ENCODE measurements around the gene BLM. TPM values are rescaled to one million over a fixed set of nuclear protein-coding genes. Genes with fewer than 3 reads are reported as not detected.

Gene BLM
- total RNA-seq, 1 experiment from 2014 or later = 41.3 TPM

DNA sequence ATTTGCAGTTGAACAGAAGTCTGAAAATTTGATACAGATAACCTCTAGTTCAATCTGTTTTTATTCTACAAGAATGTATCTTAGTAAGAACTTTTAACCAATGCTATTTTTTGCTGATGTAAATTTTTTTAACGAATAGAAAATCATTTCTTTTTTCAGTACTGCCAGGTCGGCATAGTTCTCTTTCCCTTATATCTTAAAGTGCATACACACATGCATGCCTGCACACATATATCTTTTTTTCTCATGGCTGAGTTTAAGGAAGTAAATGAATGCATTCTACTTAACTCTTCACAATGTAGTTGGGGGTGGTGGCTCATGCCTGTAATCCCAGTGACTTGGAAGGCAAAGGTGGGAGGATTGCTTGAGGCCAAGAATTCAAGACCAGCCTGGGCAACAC lies 48.4 kb downstream of the BLM start:
- H3K56ac ChIP-seq (ENCODE audit: insufficient read length, low read depth, low read length) = no peak overlapping the region
- H3K4me1 ChIP-seq (ENCODE audit: insufficient read depth, low read length) = no peaks in the 10 kb centered on the region
- H3K9me3 Mint-ChIP-seq = no peaks in the 10 kb centered on the region

More for the DNA sequence above, 48.4 kb downstream of the BLM start:
- Histone ChIP-seq H3K4ac (ENCODE audit: low read depth, low read length) (no peak overlapping the region), H2AFZ (ENCODE audit: low read length) (no peak overlapping the region), H3K27me3 (ENCODE audit: insufficient read depth, low read length) (no peaks in the 10 kb centered on the region), H3K27ac (ENCODE audit: insufficient read length, low read depth, low read length) (no peak overlapping the region), H2BK20ac (ENCODE audit: low read depth, low read length, poor library complexity, severe bottlenecking) (no peak overlapping the region), H2AK5ac (ENCODE audit: insufficient read length, low read length) (no peak overlapping the region), H4K5ac (ENCODE audit: insufficient read length, low read depth, low read length) (no peak overlapping the region), H3T11ph (ENCODE audit: low read length) (no peak overlapping the region), H3K79me2 (ENCODE audit: insufficient read depth, low read length) (no peaks in the 10 kb centered on the region), H4K20me1 (ENCODE audit: control insufficient read depth, insufficient read depth, insufficient read length) (no peaks in the 10 kb centered on the region), H3K23me2 (ENCODE audit: insufficient read length, low read depth, low read length, poor library complexity, severe bottlenecking) (no peaks in the 10 kb centered on the region), H4K91ac (ENCODE audit: insufficient read length, low read depth, low read length) (no peak overlapping the region), H2BK5ac (ENCODE audit: insufficient read length, low read length) (no peak overlapping the region), H3K9me3 (ENCODE audit: control insufficient read depth, low read depth, low read length) (no peaks in the 10 kb centered on the region), H2BK12ac (ENCODE audit: insufficient read length, low read depth, low read length) (no peak overlapping the region), H2BK15ac (ENCODE audit: low read depth, low read length) (no peak overlapping the region), H3K4me2 (ENCODE audit: insufficient read depth, insufficient read length, low read length) (no peak overlapping the region), H3K14ac (ENCODE audit: insufficient read depth, low read length) (no peak overlapping the region), H4K8ac (replicated peaks; ENCODE audit: insufficient read length, low read depth, low read length) (no peak overlapping the region), H3K79me1 (ENCODE audit: insufficient read depth, low read depth, low read length, poor library complexity, severe bottlenecking) (no peaks in the 10 kb centered on the region), H3K9ac (ENCODE audit: extremely low read depth, insufficient read length, low read length) (no peak overlapping the region), H3K23ac (ENCODE audit: insufficient read length, low read depth, low read length) (no peak overlapping the region), H2BK120ac (ENCODE audit: low read depth, low read length, poor library complexity, severe bottlenecking) (no peak overlapping the region), H3K18ac (ENCODE audit: insufficient read length, low read depth, low read length) (no peak overlapping the region)
- TF ChIP-seq, protein P1, sequence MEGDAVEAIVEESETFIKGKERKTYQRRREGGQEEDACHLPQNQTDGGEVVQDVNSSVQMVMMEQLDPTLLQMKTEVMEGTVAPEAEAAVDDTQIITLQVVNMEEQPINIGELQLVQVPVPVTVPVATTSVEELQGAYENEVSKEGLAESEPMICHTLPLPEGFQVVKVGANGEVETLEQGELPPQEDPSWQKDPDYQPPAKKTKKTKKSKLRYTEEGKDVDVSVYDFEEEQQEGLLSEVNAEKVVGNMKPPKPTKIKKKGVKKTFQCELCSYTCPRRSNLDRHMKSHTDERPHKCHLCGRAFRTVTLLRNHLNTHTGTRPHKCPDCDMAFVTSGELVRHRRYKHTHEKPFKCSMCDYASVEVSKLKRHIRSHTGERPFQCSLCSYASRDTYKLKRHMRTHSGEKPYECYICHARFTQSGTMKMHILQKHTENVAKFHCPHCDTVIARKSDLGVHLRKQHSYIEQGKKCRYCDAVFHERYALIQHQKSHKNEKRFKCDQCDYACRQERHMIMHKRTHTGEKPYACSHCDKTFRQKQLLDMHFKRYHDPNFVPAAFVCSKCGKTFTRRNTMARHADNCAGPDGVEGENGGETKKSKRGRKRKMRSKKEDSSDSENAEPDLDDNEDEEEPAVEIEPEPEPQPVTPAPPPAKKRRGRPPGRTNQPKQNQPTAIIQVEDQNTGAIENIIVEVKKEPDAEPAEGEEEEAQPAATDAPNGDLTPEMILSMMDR (conservative IDR thresholded peaks at IDR 0.05) = no peak
- H3K27ac Mint-ChIP-seq = no peak overlapping the region; a peak in 1 of 7 replicates
- H3K36me3 Mint-ChIP-seq (ENCODE audit: insufficient read depth in 1 of 3, low read depth in 3 of 3) = peaks cover 14 to 61% (median 49%) of the 10 kb centered on the region in 3 experiments
- H3K4me1 Mint-ChIP-seq = peaks cover 18 to 19% of the 10 kb centered on the region in 2 experiments
- no peak for DNase-seq
- H3K27me3 Mint-ChIP-seq (ENCODE audit: low read depth) = no peaks in the 10 kb centered on the region
- no CpG with 5 or more reads among the region's 2 CpGs for WGBS (ENCODE audit: extremely low coverage, insufficient read length, low lambda C conversion rate)
- H3K4me3 Mint-ChIP-seq = no peak overlapping the region

Measured in H9 (cell line).